ENCODE data around the gene MUS81. TPM values are rescaled to one million over a fixed set of nuclear protein-coding genes. Genes with fewer than 3 reads are reported as not detected.

Gene MUS81
- total and polyA plus RNA-seq, 9 of the 15 experiments (the other 6 are each of a cell fraction or from before 2014, with no cell fraction given) = 13.4 to 118 (median 53.7) TPM

DNA sequence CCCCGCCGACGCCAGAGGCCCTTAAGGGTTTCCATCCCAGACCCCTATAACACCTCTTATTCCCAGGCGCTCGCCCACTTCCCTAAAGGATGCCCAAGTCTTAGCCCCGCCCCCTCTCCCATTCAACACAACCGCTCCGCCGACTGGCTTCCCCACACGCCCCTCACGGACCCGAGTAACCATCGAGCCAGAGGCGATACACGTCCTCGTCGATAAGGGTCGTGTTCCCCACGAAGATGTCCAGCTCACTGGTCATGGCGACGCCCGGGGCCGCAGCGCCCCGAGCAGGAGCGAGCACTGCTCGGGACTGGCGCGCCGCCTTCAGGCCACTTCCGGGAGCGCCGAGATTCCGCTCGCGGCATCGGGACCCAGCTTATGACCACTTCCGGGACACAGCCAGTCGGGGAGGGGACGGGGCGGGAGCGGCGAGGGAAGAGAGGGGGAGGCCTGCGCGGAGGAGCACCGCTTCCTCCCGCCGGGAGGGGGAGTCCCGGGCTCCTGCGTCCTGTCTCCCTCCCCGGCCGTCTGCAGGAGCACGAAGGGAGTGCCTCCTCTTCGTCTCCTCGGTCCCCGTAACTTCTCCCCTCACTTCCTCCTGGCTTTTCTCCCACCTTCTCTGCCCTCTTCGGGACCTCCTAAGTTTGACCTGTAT is 28.1 kb downstream of the MUS81 start, which contains the start of gene FIBP (continued):
- TF ChIP-seq MTA3 (IDR thresholded peaks at IDR 0.05; ENCODE audit: borderline replicate concordance) (peak; percentile 76; the same call in 1 of the 2 replicates), KAT7 (CRISPR knock-in tag; IDR thresholded peaks at IDR 0.05; ENCODE audit: borderline replicate concordance) (peak; percentile 92; the same call in 1 of the 2 replicates), TCF7 (IDR thresholded peaks at IDR 0.05; ENCODE audit: borderline replicate concordance) (no peak; the same call in 1 of the 2 replicates), SMAD4 (CRISPR knock-in tag; conservative IDR thresholded peaks at IDR 0.05) (peak; percentile 78), HMG20A (CRISPR knock-in tag; conservative IDR thresholded peaks at IDR 0.05) (no peak), DDX20 (tag; IDR thresholded peaks at IDR 0.05; ENCODE audit: low read depth) (no peak), EP400 (IDR thresholded peaks at IDR 0.05) (peak; percentile 92), ETV5 (CRISPR knock-in tag; IDR thresholded peaks at IDR 0.05; ENCODE audit: low read depth) (peak; percentile 93), KDM1A (IDR thresholded peaks at IDR 0.05) (peak in 1 of 2 experiments; percentile 58; a peak in 3 of 4 replicates), ZNF764 (CRISPR knock-in tag; IDR thresholded peaks at IDR 0.05; ENCODE audit: low read depth) (0 out of 2 replicates have a peak, but pooled peaks have one; percentile 31), STAG1 (CRISPR knock-in tag; IDR thresholded peaks at IDR 0.05; ENCODE audit: borderline replicate concordance) (peak; percentile 27; the same call in 1 of the 2 replicates), LEF1 (IDR thresholded peaks at IDR 0.05) (no peak), GABPB2 (CRISPR knock-in tag; conservative IDR thresholded peaks at IDR 0.05) (no peak), PPARD (CRISPR knock-in tag; IDR thresholded peaks at IDR 0.05) (no peak), L3MBTL2 (IDR thresholded peaks at IDR 0.05) (peak; percentile 81), ZBTB1 (CRISPR knock-in tag; IDR thresholded peaks at IDR 0.05; ENCODE audit: borderline replicate concordance, low read depth) (peak; percentile 38; the same call in 1 of the 2 replicates), GTF2A2 (tag; IDR thresholded peaks at IDR 0.05) (no peak), XRCC5 (IDR thresholded peaks at IDR 0.05; ENCODE audit: low read depth, low read length) (peak; percentile 81; the same call in 1 of the 2 replicates)
- TF ChIP-seq, protein P1, sequence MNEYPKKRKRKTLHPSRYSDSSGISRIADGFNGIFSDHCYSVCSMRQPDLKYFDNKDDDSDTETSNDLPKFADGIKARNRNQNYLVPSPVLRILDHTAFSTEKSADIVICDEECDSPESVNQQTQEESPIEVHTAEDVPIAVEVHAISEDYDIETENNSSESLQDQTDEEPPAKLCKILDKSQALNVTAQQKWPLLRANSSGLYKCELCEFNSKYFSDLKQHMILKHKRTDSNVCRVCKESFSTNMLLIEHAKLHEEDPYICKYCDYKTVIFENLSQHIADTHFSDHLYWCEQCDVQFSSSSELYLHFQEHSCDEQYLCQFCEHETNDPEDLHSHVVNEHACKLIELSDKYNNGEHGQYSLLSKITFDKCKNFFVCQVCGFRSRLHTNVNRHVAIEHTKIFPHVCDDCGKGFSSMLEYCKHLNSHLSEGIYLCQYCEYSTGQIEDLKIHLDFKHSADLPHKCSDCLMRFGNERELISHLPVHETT (CRISPR knock-in tag; conservative IDR thresholded peaks at IDR 0.05 in 1 of 2, IDR thresholded peaks at IDR 0.05 in 1 of 2) = peak in 1 of 2 experiments; percentile 94; a peak in 2 of 4 replicates
- TF ChIP-seq, protein P2, sequence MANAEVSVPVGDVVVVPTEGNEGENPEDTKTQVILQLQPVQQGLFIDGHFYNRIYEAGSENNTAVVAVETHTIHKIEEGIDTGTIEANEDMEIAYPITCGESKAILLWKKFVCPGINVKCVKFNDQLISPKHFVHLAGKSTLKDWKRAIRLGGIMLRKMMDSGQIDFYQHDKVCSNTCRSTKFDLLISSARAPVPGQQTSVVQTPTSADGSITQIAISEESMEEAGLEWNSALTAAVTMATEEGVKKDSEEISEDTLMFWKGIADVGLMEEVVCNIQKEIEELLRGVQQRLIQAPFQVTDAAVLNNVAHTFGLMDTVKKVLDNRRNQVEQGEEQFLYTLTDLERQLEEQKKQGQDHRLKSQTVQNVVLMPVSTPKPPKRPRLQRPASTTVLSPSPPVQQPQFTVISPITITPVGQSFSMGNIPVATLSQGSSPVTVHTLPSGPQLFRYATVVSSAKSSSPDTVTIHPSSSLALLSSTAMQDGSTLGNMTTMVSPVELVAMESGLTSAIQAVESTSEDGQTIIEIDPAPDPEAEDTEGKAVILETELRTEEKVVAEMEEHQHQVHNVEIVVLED (CRISPR knock-in tag; IDR thresholded peaks at IDR 0.05) = peak; percentile 17; the same call in 1 of the 2 replicates
- TF ChIP-seq, protein P3, sequence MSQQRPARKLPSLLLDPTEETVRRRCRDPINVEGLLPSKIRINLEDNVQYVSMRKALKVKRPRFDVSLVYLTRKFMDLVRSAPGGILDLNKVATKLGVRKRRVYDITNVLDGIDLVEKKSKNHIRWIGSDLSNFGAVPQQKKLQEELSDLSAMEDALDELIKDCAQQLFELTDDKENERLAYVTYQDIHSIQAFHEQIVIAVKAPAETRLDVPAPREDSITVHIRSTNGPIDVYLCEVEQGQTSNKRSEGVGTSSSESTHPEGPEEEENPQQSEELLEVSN (IDR thresholded peaks at IDR 0.05; ENCODE audit: borderline replicate concordance in 1 of 2, extremely low read depth in 1 of 2, insufficient read depth in 1 of 2, insufficient read length in 1 of 2, low read depth in 1 of 2, low read length in 1 of 2, poor library complexity in 1 of 2, severe bottlenecking in 1 of 2) = peak; percentile 72 to 85
- TF ChIP-seq, protein P4, sequence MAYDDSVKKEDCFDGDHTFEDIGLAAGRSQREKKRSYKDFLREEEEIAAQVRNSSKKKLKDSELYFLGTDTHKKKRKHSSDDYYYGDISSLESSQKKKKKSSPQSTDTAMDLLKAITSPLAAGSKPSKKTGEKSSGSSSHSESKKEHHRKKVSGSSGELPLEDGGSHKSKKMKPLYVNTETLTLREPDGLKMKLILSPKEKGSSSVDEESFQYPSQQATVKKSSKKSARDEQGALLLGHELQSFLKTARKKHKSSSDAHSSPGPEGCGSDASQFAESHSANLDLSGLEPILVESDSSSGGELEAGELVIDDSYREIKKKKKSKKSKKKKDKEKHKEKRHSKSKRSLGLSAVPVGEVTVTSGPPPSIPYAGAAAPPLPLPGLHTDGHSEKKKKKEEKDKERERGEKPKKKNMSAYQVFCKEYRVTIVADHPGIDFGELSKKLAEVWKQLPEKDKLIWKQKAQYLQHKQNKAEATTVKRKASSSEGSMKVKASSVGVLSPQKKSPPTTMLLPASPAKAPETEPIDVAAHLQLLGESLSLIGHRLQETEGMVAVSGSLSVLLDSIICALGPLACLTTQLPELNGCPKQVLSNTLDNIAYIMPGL (CRISPR knock-in tag; IDR thresholded peaks at IDR 0.05) = peak; percentile 84; the same call in 1 of the 2 replicates
